ENCODE measurements around the gene CFAP77.

Gene CFAP77

GRCh38 chr9:132537352-132537751 lies 127.3 kb downstream of the CFAP77 start:
- no peak for TF ChIP-seq HDGF (IDR thresholded peaks at IDR 0.05; ENCODE audit: borderline replicate concordance)
- no peak for TF ChIP-seq PKNOX1 (IDR thresholded peaks at IDR 0.05)
- no peak for TF ChIP-seq LEF1 (IDR thresholded peaks at IDR 0.05; ENCODE audit: borderline replicate concordance)
- TF ChIP-seq FOXM1 (IDR thresholded peaks at IDR 0.05; ENCODE audit: borderline replicate concordance): no peak
- TF ChIP-seq TARDBP (IDR thresholded peaks at IDR 0.05): no peak
- TF ChIP-seq ZNF384 (IDR thresholded peaks at IDR 0.05): no peak
- no peak for TF ChIP-seq SUZ12 (IDR thresholded peaks at IDR 0.05)
- no peak for TF ChIP-seq CTBP1 (IDR thresholded peaks at IDR 0.05; ENCODE audit: borderline replicate concordance)
- no peak for TF ChIP-seq ARNT (IDR thresholded peaks at IDR 0.05)
- no peak for TF ChIP-seq L3MBTL2 (conservative IDR thresholded peaks at IDR 0.05)
- TF ChIP-seq BHLHE40 (IDR thresholded peaks at IDR 0.05; ENCODE audit: borderline replicate concordance): no peak
- TF ChIP-seq ELF4 (IDR thresholded peaks at IDR 0.05): no peak
- TF ChIP-seq FOXK2 (IDR thresholded peaks at IDR 0.05): no peak
- no peak for TF ChIP-seq SP1 (IDR thresholded peaks at IDR 0.05)
- no peak for TF ChIP-seq FOXA1 (IDR thresholded peaks at IDR 0.05)
- TF ChIP-seq NFRKB (IDR thresholded peaks at IDR 0.05): no peak
- DNase-seq (ENCODE audit: extremely low spot score): no peak
- CTCF ChIA-PET: interaction anchor here (1.2 kb wide), 1 partner anchor 9 kb away, joined by 3 read pairs; no protein-coding TSS in a partner anchor
- POLR2A ChIA-PET: no interaction called here

- TF ChIP-seq FOXA1 (IDR thresholded peaks at IDR 0.05): no peak
- no peak for TF ChIP-seq FOXM1 (IDR thresholded peaks at IDR 0.05; ENCODE audit: borderline replicate concordance)
- TF ChIP-seq ZNF384 (IDR thresholded peaks at IDR 0.05): no peak
- CTCF ChIA-PET: interaction anchor here (1.2 kb wide), 1 partner anchor 9 kb away, joined by 3 read pairs; no protein-coding TSS in a partner anchor
- no peak for DNase-seq (ENCODE audit: extremely low spot score)
- POLR2A ChIA-PET: no interaction called here
These were observed 128.1 kb downstream of the CFAP77 start for GRCh38 chr9:132538071-132538470.

- ChIA-PET POLR2A (no interaction called here), CTCF (no interaction called here)
- DNase-seq (ENCODE audit: extremely low spot score): no peak
- no peak for TF ChIP-seq FOXA1 (IDR thresholded peaks at IDR 0.05)
- TF ChIP-seq PKNOX1 (IDR thresholded peaks at IDR 0.05): no peak
- TF ChIP-seq FOXM1 (IDR thresholded peaks at IDR 0.05; ENCODE audit: borderline replicate concordance): no peak
- no peak for TF ChIP-seq SP1 (IDR thresholded peaks at IDR 0.05)
- no peak for TF ChIP-seq ZNF384 (IDR thresholded peaks at IDR 0.05)
- TF ChIP-seq CTBP1 (IDR thresholded peaks at IDR 0.05; ENCODE audit: borderline replicate concordance): no peak
- TF ChIP-seq ARNT (IDR thresholded peaks at IDR 0.05): no peak
- no peak for TF ChIP-seq L3MBTL2 (conservative IDR thresholded peaks at IDR 0.05)
- no peak for TF ChIP-seq HDGF (IDR thresholded peaks at IDR 0.05; ENCODE audit: borderline replicate concordance)
- no peak for TF ChIP-seq LEF1 (IDR thresholded peaks at IDR 0.05; ENCODE audit: borderline replicate concordance)
These were observed 129.1 kb downstream of the CFAP77 start for GRCh38 chr9:132539096-132539495.

- TF ChIP-seq L3MBTL2 (conservative IDR thresholded peaks at IDR 0.05) (no peak), FOXA1 (IDR thresholded peaks at IDR 0.05) (no peak), PKNOX1 (IDR thresholded peaks at IDR 0.05) (no peak), TARDBP (IDR thresholded peaks at IDR 0.05) (no peak), ELF4 (IDR thresholded peaks at IDR 0.05) (no peak), LEF1 (IDR thresholded peaks at IDR 0.05; ENCODE audit: borderline replicate concordance) (no peak), ZNF384 (IDR thresholded peaks at IDR 0.05) (no peak)
- POLR2A ChIA-PET: no interaction called here
These were observed 131.0 kb downstream of the CFAP77 start for GRCh38 chr9:132541051-132541450.

GRCh38 chr9:132541870-132542830 lies 132.1 kb downstream of the CFAP77 start:
- TF ChIP-seq SP1 (IDR thresholded peaks at IDR 0.05) (no peak), TARDBP (IDR thresholded peaks at IDR 0.05) (no peak), PKNOX1 (IDR thresholded peaks at IDR 0.05) (no peak), FOXK2 (IDR thresholded peaks at IDR 0.05) (no peak), SUZ12 (IDR thresholded peaks at IDR 0.05) (no peak), ARNT (IDR thresholded peaks at IDR 0.05) (no peak), BHLHE40 (IDR thresholded peaks at IDR 0.05; ENCODE audit: borderline replicate concordance) (no peak), ZNF384 (IDR thresholded peaks at IDR 0.05) (no peak), ELF4 (IDR thresholded peaks at IDR 0.05) (no peak)
- CTCF ChIA-PET: interaction anchor here (0.6 kb wide), 1 partner anchor 324 kb away, joined by 5 read pairs; no protein-coding TSS in a partner anchor
- no peak for DNase-seq (ENCODE audit: extremely low spot score)
- POLR2A ChIA-PET: no interaction called here

More at GRCh38 chr9:132541051-132541450, 131.0 kb downstream of the CFAP77 start:
- CTCF ChIA-PET: no interaction called here
- DNase-seq (ENCODE audit: extremely low spot score): no peak

- ChIA-PET POLR2A (no interaction called here), CTCF (interaction anchor here (0.6 kb wide), 1 partner anchor 325 kb away, joined by 5 read pairs; no protein-coding TSS in a partner anchor)
- TF ChIP-seq ELF4 (IDR thresholded peaks at IDR 0.05) (no peak), FOXK2 (IDR thresholded peaks at IDR 0.05) (no peak), TARDBP (IDR thresholded peaks at IDR 0.05) (no peak), SP1 (IDR thresholded peaks at IDR 0.05) (no peak), L3MBTL2 (conservative IDR thresholded peaks at IDR 0.05) (no peak), FOXA1 (IDR thresholded peaks at IDR 0.05) (no peak), FOXM1 (IDR thresholded peaks at IDR 0.05; ENCODE audit: borderline replicate concordance) (no peak), NFRKB (IDR thresholded peaks at IDR 0.05) (no peak), HDGF (IDR thresholded peaks at IDR 0.05; ENCODE audit: borderline replicate concordance) (no peak), LEF1 (IDR thresholded peaks at IDR 0.05; ENCODE audit: borderline replicate concordance) (no peak), ARNT (IDR thresholded peaks at IDR 0.05) (no peak), SUZ12 (IDR thresholded peaks at IDR 0.05) (no peak), BHLHE40 (IDR thresholded peaks at IDR 0.05; ENCODE audit: borderline replicate concordance) (no peak), ZNF384 (IDR thresholded peaks at IDR 0.05) (no peak), PKNOX1 (IDR thresholded peaks at IDR 0.05) (no peak), CTBP1 (IDR thresholded peaks at IDR 0.05; ENCODE audit: borderline replicate concordance) (no peak)
- no peak for DNase-seq (ENCODE audit: extremely low spot score)
These were observed 133.2 kb downstream of the CFAP77 start for GRCh38 chr9:132543251-132543650.

Measured in HEK293T (cell line).